CD4-positive, alpha-beta T cell treated with Interferon alpha-2 for 1 hour (primary cell): ENCODE measurements around the gene SIPA1.
"Not testable (repeated sequence)": the region's sequence is repeated elsewhere in the genome, so short reads cannot be mapped to it uniquely, and the experiment has no call there.

Source experiments
- DNase-seq, 2 donors: peaks; one replicate each; pipeline ENCODE4 v3.0.0-alpha.2; 2020 to 2022

SIPA1 gene

DNA sequence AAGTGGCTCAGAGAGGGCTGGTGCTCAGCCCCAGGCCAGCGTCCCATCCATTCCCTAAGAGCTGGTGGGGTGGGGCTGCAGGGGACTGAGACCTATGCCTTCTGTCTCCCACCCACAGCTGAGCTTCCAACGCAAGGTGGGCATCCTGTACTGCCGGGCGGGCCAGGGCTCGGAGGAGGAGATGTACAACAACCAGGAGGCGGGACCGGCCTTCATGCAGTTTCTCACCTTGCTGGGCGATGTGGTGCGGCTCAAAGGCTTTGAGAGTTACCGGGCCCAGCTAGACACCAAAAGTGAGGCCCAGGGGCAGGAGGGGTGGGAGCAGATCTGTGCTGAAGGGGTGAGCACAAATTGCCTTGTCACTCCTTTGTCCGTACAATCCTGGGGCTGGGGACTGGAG, 6.9 kb downstream of the SIPA1 start:
- no peak for DNase-seq

DNA sequence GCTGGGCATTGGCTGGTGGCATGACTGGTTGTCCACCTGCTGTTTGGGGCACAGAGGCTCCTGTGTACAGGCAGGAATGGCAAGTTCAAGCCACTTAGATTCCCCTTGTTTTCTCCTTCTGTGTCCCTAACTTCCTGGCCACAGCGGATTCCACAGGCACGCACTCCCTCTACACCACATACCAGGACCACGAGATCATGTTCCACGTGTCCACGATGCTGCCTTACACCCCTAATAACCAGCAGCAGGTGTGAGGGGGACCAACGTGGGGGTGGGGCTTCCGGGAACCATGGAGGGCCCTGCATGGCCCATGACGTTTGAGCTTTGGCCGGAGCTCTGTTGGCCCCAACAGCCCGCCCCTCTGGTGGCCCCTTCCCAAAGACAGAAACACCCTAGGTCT, 7.8 kb downstream of the SIPA1 start:
- no peak for DNase-seq

DNA sequence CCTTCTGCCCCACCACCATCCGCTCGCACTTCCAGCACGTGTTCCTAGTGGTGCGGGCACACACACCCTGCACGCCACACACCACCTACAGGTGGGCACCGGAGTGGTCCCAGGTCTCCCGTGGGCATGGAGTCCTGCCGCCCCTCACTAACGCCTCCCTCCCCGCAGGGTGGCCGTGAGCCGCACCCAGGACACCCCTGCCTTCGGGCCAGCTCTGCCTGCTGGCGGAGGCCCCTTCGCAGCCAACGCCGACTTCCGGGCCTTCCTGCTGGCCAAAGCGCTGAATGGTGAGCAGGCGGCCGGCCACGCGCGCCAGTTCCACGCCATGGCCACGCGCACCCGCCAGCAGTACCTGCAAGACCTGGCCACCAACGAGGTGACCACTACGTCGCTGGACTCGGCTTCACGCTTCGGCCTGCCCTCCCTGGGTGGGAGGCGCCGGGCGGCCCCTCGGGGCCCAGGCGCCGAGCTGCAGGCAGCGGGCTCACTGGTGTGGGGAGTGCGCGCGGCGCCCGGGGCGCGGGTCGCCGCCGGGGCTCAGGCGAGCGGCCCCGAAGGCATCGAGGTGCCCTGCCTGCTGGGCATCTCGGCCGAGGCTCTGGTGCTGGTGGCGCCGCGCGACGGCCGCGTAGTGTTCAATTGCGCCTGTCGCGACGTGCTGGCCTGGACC, 8.5 kb downstream of the SIPA1 start:
- DNase-seq: no peak

DNA sequence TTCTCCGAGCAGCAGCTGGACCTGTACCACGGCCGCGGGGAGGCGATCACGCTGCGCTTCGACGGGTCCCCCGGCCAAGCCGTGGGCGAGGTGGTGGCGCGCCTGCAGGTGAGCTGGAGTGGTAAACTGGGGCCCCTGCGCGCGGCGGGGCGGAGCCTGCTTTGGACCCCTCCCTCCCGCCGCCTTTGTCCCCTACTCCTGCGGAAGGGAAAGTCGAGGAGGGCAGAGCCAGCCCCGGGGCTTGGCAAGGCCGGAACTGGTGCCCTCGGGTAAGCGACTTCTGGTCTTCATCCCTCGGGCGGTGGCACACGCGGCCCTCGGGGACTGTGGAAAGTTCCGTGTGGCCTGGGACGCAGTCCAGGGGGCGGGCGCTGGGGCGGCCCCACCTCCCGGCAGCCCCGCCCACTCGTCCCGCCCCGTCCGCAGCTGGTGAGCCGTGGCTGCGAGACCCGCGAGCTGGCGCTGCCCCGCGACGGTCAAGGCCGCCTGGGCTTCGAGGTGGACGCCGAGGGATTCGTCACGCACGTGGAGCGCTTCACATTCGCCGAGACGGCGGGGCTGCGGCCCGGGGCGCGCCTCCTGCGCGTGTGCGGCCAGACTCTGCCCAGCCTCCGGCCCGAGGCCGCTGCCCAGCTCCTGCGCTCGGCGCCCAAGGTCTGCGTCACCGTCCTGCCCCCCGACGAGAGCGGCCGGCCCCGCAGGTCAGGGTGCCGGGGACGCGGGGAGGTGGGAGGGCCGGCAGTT, 9.2 kb downstream of the SIPA1 start:
- no peak for DNase-seq

DNA sequence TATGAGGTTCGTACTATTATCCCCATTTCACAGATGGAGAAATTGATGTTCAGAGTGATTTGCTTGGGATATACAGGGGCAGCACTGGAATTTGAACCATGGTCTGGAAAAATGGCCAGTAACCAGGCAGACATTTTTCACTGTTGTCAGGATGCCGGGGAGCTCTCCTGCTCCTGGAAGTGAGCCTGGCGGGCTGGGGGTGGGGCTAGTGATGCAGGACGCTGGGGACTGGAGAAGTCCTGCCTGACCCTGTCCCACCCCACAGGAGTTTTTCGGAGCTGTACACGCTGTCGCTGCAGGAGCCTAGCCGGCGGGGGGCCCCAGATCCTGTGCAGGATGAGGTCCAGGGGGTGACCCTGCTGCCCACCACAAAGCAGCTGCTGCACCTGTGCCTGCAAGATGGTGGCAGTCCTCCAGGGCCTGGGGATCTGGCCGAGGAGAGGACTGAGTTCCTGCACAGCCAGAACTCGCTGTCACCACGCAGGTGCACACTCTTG, 11.1 kb downstream of the SIPA1 start:
- DNase-seq: no peak

DNA sequence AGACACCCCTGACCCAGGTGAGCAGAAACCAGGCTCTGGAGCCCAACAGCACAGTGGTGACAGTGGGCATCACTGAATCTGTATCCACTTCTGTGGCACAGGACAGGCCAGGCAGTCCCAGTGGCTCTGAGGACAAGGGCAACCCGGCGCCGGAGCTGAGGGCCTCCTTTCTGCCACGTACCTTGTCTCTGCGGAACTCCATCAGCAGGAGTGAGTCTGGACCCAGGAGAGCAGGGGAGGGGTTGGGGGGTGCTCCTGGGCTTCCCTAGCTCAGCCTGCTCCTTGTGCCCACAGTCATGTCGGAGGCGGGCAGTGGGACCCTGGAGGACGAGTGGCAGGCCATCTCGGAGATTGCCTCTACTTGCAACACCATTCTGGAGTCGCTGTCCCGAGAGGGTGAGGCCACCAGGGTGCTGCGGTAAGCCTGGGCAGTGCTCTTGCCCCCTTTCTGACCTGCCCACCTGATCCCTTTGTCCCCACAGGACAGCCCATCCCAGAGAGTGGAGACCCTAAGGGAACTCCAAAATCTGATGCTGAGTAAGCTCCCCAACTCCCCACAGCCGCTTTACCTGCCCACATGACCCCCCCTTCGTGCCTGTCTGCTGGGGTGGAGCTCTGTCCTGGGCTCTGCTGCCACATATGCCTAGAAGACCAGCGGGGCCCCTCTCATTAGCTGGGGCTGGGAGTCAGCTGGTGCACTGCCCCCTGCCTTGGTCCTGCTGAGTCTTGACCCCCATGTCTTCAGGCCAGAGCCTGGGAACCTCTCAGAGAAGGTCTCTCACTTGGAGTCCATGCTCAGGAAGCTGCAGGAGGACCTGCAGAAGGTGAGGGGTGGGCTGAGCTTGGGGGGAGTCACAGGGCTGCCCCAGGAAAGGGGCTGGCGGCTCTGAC, 12.0 kb downstream of the SIPA1 start:
- DNase-seq: no peak

DNA sequence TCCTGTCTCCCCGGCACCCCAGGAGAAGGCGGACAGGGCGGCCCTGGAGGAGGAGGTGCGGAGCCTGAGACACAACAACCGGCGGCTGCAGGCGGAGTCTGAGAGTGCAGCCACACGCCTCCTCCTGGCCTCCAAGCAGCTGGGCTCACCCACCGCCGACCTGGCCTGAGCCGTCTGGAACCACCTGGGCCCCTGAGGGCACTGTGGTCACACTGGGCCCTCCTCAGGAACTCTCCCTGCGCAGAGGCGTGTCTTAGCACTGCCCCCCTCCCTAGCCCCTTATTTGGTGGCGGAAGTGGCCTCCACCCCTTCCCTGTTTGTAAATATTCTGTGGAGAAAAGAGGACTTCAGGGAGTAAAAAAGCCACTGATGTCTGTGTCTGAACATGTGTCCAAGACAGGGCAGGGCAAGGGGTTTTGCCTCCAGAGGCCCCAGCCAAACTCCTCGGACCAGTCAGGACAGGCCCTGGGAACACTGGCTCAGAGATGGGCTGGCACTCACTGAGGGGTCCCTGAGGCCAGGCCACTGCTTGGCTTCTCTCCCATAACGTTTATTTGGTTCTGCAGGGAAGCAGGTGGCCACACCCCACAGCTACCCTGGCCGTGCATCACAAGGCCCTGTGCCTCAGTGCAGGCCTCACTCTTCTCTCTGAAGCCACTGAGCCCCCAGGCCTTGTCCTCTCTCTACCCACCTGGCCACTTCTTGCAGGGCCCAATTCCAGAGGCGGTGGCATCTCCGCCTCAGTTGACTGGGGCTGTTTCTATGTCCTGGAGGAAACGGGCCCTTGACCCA, 12.8 kb downstream of the SIPA1 start:
- DNase-seq: no peak

DNA sequence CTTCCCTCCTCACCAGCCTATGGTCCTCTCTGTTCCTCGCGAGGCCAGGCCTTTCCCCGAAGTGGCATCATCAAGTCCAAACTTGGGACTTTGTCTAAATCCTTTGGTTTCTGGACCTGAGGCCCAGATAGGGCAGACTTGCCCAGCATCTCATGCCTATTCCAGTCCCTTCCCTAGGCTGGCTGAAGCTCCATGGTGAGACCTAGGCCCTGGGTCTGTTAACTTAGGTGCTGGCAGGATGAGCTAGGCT, 13.4 kb downstream of the SIPA1 start:
- DNase-seq: no peak

DNA sequence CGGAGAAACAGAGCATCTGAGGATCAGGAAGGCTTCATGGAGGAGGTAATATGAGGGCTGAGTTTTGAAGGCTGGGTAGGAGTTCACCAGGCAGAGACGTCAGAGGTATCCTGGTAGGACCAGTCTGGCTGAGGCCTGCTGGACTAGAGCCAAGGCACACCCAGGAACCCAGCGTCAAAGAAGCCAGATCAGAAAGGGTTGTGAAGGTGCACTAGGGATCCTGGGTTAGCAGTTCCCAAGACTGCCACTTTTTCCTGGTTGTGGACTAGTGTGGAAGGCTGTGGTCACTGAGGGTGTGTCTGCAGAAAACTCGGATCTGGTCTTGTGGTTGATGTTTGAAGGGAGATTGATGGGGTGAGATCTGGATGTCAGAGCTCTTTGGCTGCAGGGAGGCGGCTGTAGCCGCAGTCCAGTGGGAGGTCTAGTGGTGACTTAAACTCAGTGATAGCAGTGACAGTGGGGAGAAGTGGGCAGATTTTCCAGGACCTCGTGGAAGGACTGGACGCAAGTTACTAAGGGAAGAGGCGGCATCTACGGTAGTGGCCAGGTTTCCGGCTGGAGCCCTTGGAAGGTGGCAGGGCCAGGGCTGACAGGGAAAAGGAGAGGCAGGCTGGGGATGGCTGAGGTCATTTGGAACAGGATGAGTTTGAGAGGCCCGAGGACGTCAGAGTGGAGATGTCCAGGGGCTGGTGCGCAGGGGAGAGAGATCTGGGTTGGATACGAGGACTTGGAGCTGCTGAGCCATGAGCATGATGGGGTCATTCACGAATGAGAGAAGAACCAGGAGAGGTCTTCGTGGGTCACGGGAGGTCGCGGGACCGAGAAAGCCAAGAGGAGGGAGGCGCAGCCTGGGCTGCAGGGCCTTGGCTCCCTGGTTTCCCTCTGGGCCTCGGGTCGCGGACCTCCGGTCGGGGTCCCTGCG, 13.9 kb downstream of the SIPA1 start:
- no peak for DNase-seq

DNA sequence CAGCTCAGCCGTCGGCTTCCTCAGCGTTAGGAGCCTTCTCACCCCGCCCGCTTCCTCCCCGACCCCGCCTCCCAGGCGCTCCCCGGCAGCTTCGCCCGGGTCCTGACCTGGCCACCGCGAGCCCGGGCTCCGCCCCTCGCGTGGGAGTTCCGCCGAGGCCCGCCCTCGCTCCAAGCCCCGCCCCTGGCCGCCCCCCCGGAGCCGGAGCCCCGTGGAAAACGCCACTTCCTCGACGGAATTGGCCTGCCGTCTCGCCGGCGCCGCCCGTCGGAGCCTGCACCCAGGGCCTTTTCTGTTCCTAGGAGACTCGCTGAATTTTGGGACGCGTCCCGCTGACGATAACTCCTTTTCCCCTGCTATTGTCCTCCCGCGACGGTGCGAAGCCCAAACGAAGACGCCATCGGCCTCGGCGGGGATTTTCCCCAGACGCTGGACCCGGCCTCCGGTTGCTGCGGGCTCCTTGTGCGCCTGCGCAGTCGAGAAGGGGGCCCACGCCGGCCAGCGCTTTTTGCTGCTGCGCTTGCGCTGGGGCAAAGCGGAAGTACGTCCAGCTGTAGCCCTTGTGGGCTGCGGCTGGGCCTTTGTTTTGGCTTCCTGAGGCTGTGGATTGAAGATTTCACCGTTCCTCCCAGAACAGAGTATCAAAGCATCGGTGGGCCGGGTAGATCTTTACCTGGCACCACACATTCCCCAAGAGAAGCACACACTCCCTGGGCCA, 14.8 kb downstream of the SIPA1 start:
- DNase-seq: peak; percentile 97

DNA sequence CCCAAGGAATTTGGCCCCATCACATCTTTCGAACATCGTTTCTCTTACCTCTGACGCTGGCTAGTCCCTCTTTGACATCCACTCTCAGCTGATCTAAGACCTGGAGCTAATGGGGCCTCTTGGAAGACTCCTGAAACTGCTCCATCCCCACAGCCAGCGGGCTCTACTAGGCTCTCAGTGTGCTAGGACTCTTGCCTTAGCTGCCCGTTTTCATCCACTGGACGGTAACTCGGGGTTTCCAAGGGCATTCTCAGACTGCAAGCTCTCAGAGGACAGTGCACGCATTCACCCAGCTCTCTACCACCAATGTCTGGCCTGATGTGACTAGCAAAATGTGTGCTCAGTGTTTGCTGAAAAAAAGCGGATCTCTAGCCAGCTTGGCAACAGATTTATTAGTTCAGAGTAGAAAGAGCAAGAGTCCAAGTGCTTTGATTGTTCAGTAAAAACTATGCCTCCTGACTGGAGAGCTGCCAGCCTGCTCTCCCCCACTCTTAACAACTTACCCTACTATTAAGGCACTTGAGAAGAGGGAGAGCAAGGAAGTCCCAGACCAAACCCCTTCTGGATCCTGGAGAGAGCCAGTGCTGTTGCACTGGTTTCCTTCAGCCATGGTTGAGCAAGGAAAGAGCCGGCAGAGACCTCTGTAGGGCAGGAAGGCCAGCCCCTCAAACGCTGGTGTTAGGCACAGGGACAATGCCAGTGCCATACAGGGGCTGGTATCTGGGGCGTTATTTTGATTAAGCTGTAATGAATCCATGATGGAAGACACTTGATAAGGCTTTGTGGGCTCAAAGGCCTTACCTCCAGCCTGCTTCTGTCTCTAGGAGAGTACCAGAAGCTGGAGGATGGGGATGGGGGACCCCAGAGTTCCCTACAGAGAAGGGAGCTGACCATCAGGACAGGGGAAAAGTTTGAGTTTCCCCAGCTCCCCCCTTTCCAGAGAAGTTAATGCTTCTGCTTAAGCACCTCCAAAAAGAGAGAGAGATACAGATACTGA, 15.6 kb downstream of the SIPA1 start:
- DNase-seq: no peak

DNA sequence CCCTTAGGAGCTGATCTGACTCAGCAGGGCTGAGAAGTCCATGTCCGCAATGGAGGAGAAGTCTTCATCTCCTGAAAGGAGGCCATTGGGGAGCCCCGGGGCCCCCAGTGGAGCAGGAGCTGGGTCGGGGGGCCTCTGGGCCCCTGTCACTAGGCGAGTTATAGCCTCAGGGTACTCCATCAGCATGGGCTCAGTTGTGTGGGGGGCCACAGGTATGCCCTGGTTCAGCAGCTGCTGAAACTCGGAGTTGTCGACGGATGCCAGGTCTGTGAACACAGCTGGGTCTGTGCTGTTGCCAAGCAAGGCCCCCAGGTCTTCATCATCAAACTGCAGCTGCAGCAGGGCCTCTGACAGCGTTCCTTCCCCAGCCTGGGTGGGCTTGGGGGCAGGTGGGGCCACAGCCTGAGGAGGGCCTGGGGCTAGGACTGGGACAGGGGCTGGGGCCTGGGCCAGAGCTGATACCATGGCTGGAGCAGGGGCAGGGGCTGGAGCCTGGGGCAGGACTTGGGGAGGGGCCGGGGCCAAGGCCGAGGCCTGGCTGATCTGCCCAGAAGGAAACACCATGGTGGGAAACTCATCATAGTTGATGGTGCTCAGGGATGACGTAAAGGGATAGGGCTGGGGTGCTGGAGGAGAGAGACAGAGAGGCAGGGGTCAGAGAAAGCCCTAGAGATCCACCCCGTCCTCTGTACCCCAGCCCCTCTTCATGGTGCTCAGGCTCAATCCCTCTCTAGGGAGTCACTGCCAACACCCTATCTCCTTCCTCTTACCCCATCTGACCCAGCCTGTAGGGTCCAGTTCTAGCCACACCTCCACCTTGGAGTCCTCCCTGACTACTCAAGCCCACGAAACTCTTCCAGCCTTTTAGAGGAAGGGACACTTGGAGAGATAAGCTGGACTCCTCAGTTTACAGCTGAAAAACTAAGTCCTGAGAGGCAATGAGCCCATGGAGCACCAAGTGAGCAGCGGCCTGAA, 16.8 kb downstream of the SIPA1 start:
- DNase-seq: no peak

DNA sequence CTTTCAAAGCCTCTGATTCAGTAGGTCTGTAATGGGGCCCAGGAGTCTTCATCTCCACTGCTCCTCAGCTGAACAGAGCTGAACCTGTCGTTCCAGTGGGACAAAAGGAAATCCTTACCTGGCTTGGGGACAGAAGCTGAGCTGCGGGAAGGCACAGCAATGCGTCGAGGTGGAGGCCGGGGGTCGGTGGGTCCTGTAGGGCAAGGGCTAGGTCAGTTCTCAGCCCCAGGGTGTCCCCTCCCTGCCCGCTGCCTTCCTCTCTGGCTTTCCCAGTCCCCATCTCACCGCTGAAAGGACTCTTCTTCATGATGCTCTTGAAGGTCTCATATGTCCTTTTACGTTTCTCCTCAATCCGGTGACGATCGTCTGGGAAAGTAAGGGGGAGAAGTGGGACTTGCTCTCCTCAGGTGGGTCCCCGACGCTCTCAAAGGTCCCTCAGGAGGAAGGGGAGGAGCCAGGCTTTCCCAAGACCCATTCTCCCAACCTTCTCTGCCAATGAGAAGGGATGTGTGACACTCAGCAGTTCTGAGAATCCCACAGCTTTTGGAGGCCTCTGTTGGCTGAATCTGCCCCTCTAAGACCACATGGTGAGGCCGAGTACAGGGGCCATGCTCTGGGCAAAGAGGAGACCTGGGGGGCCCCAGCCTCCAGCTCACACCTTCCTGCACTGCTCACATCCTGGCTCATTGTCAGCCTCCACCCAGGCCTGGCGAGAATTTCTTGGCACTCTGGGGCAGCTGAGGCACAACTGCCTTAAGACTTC, 17.9 kb downstream of the SIPA1 start:
- no peak for DNase-seq

DNA sequence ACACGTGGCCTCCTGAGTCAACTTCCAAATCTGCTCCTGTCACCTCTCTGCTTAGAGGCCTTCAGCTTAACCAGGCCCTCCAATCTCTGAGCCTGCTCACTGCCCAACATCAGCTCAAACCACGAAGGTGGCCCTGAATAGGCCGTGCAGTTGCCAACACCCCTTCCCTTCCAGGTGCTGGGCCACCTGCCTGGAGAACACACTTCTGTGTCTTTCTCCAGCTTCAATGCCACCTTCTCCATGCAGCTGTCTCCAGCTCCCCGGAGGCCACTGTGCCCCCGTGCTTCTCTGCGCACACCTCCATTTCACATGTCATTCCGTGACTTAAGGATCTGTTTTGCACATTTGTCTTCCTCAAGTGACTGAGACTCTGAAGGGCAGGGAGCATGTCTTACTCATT, 19.5 kb downstream of the SIPA1 start:
- no peak for DNase-seq

DNA sequence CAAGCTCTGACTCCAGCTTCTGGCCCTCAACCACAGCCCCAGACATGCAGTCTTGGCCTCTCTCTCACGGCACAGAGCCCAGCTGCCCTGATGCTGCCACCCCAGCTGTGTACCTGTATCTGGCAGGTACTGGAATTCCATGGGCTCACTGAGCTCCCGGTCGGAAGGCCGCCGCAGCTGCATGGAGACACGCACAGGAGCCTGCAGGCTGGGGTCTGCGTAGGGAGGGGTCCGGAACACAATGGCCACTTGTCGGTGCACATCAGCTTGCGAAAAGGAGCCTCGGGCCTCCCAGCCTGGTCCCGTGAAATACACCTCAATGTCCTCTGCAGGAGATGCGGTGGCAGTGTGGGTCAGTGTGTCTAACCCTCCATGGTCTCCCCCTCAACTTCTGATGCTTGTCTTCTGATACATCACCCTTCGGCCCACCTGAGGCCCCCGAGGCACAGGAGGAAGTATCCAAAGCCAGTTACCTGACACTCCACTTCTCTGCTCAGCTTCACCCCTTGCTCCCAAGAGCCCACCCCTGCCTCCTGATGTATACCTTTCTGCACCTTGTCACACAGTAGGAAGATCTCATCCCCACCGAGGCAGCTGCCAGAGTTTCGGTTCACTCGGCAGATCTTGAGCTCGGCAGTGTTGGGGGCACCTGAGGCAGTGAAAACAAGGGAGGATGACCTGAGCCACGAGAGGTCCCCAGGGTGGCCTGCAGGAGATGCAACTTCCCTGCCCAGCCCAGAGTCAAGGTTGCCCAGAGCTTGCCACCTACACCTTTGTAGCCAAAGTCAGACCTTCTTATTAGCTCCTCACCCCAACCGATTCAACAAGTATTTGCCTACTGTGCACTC, 20.5 kb downstream of the SIPA1 start:
- DNase-seq: no peak

DNA sequence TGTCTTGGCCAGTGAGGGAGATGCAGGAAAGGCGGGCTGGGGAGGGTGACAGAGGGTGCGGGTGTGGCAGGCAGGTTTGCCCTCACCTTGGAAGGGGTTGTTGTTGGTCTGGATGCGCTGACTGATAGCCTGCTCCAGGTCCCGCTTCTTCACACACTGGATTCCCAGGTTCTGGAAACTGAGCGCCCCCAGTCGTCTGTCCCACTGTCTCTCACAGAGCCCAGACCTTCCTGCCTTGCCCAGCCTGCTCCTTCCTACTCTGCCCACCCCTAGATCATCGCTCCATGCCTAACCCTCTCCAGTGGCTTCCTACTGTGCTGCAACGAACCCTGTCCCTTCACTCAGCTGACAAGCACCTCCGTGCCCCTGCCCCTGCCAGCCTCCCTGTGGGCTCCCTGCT, 22.1 kb downstream of the SIPA1 start:
- DNase-seq: no peak

DNA sequence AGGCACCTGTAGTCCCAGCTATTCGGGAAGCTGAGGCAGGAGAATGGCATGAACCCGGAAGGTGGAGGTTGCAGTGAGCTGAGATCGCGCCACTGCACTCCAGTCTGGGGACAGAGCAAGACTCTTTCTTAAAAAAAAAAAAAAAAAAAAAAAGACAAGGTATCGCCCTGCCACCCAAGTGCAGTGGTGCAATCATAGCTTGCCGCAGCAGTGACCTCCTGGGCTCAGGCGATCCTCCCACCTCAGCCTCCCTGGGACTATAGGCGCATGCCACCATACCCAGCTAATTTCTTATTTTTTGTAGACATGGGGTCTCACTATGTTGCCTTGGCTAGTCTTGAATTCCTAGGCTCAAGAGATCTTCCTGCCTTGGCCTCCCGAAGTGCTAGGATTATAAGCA, 23.0 kb downstream of the SIPA1 start:
- DNase-seq: not testable (repeated sequence)
